Caco-2 (cell line): ENCODE data around the gene ARX. TPM values are rescaled to one million over a fixed set of nuclear protein-coding genes. Genes with fewer than 3 reads are reported as not detected.

Experiments
- BruUV-seq: library from RNA; stranded (reverse); fragments of 400-500 nt; replicated peaks from 2 replicates; lab custom pipeline; 2021; lab: Mats Ljungman, UMichigan
- CTCF ChIA-PET: fragments of 300-600 bp; sonication (Branson Sonifier 250); formaldehyde crosslinking; loops from one replicate; lab custom pipeline; 2022; ENCODE audit warnings: antibody characterized with exemption; lab: Charles Lee
- POLR2A ChIA-PET: fragments of 300-600 bp; sonication (Branson Sonifier 250); formaldehyde crosslinking; loops from one replicate; lab custom pipeline; 2022; ENCODE audit warnings: antibody characterized with exemption; lab: Charles Lee
- DNase-seq, 2 experiments: peaks; one replicate each; pipeline versions ENCODE4 v3.0.0 to v3.0.0-alpha.2; 2020 to 2022
- H3K27me3 ChIP-seq: replicated peaks from 2 replicates; pipeline ENCODE4 v1.6.0; 2011; ENCODE audit warnings: low read length; ENCODE audit not compliant: control insufficient read depth, insufficient read depth
- H3K36me3 ChIP-seq: 2 replicates; pipeline ENCODE4 v1.5.1; 2011; ENCODE audit warnings: low read length; ENCODE audit not compliant: control insufficient read depth, insufficient read depth
- H3K4me1 ChIP-seq: fragments of 250-450 bp; sonication (Bioruptor Pico); 2 replicates; pipeline ENCODE4 v1.5.1; 2020; ENCODE audit warnings: mild to moderate bottlenecking
- H3K4me3 ChIP-seq: 2 replicates; pipeline ENCODE4 v1.5.1; 2011; ENCODE audit warnings: low read depth, mild to moderate bottlenecking, control low read depth, low read length
- H3K9me3 ChIP-seq: fragments of 250-450 bp; sonication (Bioruptor Pico); 2 replicates; pipeline ENCODE4 v1.5.1; 2020; ENCODE audit warnings: mild to moderate bottlenecking, moderate library complexity
- H3K27ac Mint-ChIP-seq: one replicate; pipeline ENCODE4 v1.8.0; 2022; ENCODE audit warnings: mixed read lengths; ENCODE audit not compliant: unreplicated experiment
- H3K27me3 Mint-ChIP-seq: one replicate; pipeline ENCODE4 v1.8.0; 2022; ENCODE audit warnings: mixed read lengths; ENCODE audit not compliant: insufficient read depth, unreplicated experiment
- H3K36me3 Mint-ChIP-seq: one replicate; pipeline ENCODE4 v1.8.0; 2022; ENCODE audit warnings: mild to moderate bottlenecking, mixed read lengths; ENCODE audit not compliant: insufficient read depth, unreplicated experiment
- H3K4me1 Mint-ChIP-seq: one replicate; pipeline ENCODE4 v1.8.0; 2022; ENCODE audit warnings: low read depth, mixed read lengths; ENCODE audit not compliant: unreplicated experiment
- H3K4me3 Mint-ChIP-seq: one replicate; pipeline ENCODE4 v1.8.0; 2022; ENCODE audit warnings: mild to moderate bottlenecking, moderate library complexity, mixed read lengths; ENCODE audit not compliant: unreplicated experiment
- H3K9me3 Mint-ChIP-seq: one replicate; pipeline ENCODE4 v1.8.0; 2022; ENCODE audit warnings: mixed read lengths; ENCODE audit not compliant: unreplicated experiment
- CTCF ChIP-seq, 2 experiments: fragments of 200-600 bp in 1 of 2; IDR thresholded peaks; 1 replicate in 1 of 2; 2 replicates in 1 of 2; pipeline versions ENCODE4 v1.5.1 to v1.8.0; 2011 to 2022; ENCODE audit warnings: antibody characterized with exemption in 1 of 2, control low read depth in 1 of 2, inconsistent platforms in 1 of 2, low read depth in 1 of 2, low read length in 1 of 2, mild to moderate bottlenecking in 1 of 2, moderate library complexity in 1 of 2; ENCODE audit not compliant: insufficient read depth in 1 of 2, severe bottlenecking in 1 of 2, unreplicated experiment in 1 of 2
- intact Hi-C: fragments of 100-400 bp; cut with micrococcal nuclease; formaldehyde crosslinking; loops from one replicate; pipeline ENCODE4 v1.10.0; 2022; ENCODE audit not compliant: unreplicated experiment
- total RNA-seq: library from RNA; stranded (reverse); gene quantifications from 2 replicates; pipeline ENCODE4 v1.2.3, GENCODE V29; 2022

Gene ARX
- total RNA-seq, 1 experiment from 2014 or later = 0.52 TPM

GRCh38 chrX:25020905-25021449 lies 5.2 kb upstream of the ARX start:
- H3K27ac Mint-ChIP-seq = no peak overlapping the region
- BruUV-seq = no TSS peak
- POLR2A ChIA-PET = no interaction called here
- intact Hi-C loops = loop anchor here (1.0 to 5.0 kb wide), 3 partner anchors 121 to 269 kb away; no protein-coding TSS in a partner anchor
- H3K4me1 ChIP-seq = no peaks in the 10 kb centered on the region
- no peaks in the 10 kb centered on the region for H3K4me1 Mint-ChIP-seq
- peak overlapping the region; percentile 35 for H3K4me3 ChIP-seq
- peak overlapping the region; percentile 69 for H3K4me3 Mint-ChIP-seq
- H3K27me3 Mint-ChIP-seq = peaks cover 34% of the 10 kb centered on the region
- peak in 1 of 2 experiments; percentile 66 for DNase-seq
- no peaks in the 10 kb centered on the region; the same call in 1 of the 2 replicates for H3K27me3 ChIP-seq
- CTCF ChIA-PET = interaction anchor here (0.6 to 1.6 kb wide), 3 partner anchors 25 to 262 kb away, joined by 3 to 11 read pairs (median 6); no protein-coding TSS in a partner anchor
- H3K36me3 Mint-ChIP-seq = peaks cover 6% of the 10 kb centered on the region
- no peaks in the 10 kb centered on the region for H3K36me3 ChIP-seq
- no peaks in the 10 kb centered on the region for H3K9me3 ChIP-seq
- peak; percentile 60 to 79 for TF ChIP-seq CTCF (IDR thresholded peaks at IDR 0.05; ENCODE audit: insufficient read depth in 1 of 2, low read depth in 1 of 2, low read length in 1 of 2, severe bottlenecking in 1 of 2, unreplicated experiment in 1 of 2)
- no peaks in the 10 kb centered on the region for H3K9me3 Mint-ChIP-seq

- H3K4me3 ChIP-seq = peak overlapping the region; percentile 35
- peaks cover 6% of the 10 kb centered on the region for H3K36me3 Mint-ChIP-seq
- intact Hi-C loops = loop anchor here (5.0 kb wide), 1 partner anchor 122 kb away; no protein-coding TSS in a partner anchor
- ChIA-PET CTCF (interaction anchor here (0.6 to 1.6 kb wide), 4 partner anchors 16 to 262 kb away, joined by 3 to 11 read pairs (median 4); no protein-coding TSS in a partner anchor), POLR2A (no interaction called here)
- no peaks in the 10 kb centered on the region for H3K4me1 ChIP-seq
- no TSS peak for BruUV-seq
- no peaks in the 10 kb centered on the region for H3K36me3 ChIP-seq
- H3K27me3 ChIP-seq = no peaks in the 10 kb centered on the region; the same call in 1 of the 2 replicates
- no peak overlapping the region for H3K27ac Mint-ChIP-seq
- H3K9me3 ChIP-seq = no peaks in the 10 kb centered on the region
- H3K9me3 Mint-ChIP-seq = no peaks in the 10 kb centered on the region
- DNase-seq = no peak
- H3K4me3 Mint-ChIP-seq = peak overlapping the region; percentile 69
- no peak for TF ChIP-seq CTCF (IDR thresholded peaks at IDR 0.05; ENCODE audit: insufficient read depth in 1 of 2, low read depth in 1 of 2, low read length in 1 of 2, severe bottlenecking in 1 of 2, unreplicated experiment in 1 of 2)
- H3K4me1 Mint-ChIP-seq = no peaks in the 10 kb centered on the region
- peaks cover 34% of the 10 kb centered on the region for H3K27me3 Mint-ChIP-seq
Measured at GRCh38 chrX:25020391-25020904, 4.7 kb upstream of the ARX start.

GRCh38 chrX:25019707-25020390 lies 4.1 kb upstream of the ARX start:
- TF ChIP-seq CTCF (IDR thresholded peaks at IDR 0.05; ENCODE audit: insufficient read depth in 1 of 2, low read depth in 1 of 2, low read length in 1 of 2, severe bottlenecking in 1 of 2, unreplicated experiment in 1 of 2) = no peak
- intact Hi-C loops = loop anchor here (5.0 kb wide), 1 partner anchor 122 kb away; no protein-coding TSS in a partner anchor
- peak overlapping the region; percentile 69 for H3K4me3 Mint-ChIP-seq
- Histone ChIP-seq H3K27me3 (no peaks in the 10 kb centered on the region; the same call in 1 of the 2 replicates), H3K9me3 (no peaks in the 10 kb centered on the region), H3K4me3 (peak overlapping the region; percentile 35), H3K36me3 (no peaks in the 10 kb centered on the region), H3K4me1 (no peaks in the 10 kb centered on the region)
- H3K27ac Mint-ChIP-seq = no peak overlapping the region
- peaks cover 32% of the 10 kb centered on the region for H3K27me3 Mint-ChIP-seq
- no TSS peak for BruUV-seq
- peaks cover 6% of the 10 kb centered on the region for H3K36me3 Mint-ChIP-seq
- ChIA-PET POLR2A (no interaction called here), CTCF (interaction anchor here (0.6 to 1.6 kb wide), 4 partner anchors 17 to 261 kb away, joined by 3 to 11 read pairs (median 4); no protein-coding TSS in a partner anchor)
- no peaks in the 10 kb centered on the region for H3K4me1 Mint-ChIP-seq
- DNase-seq = no peak
- H3K9me3 Mint-ChIP-seq = no peaks in the 10 kb centered on the region
